CD4-positive, alpha-beta T cell treated with Interleukin-17A for 4 hours (primary cell): Measurements from ENCODE around the gene INPPL1.
"Not testable (repeated sequence)": the region's sequence is repeated elsewhere in the genome, so short reads cannot be mapped to it uniquely, and the experiment has no call there.

Experiments used
- DNase-seq: peaks from one replicate; pipeline ENCODE4 v3.0.0-alpha.2; 2020; ENCODE audit warnings: mixed read lengths

Gene INPPL1, protein sequence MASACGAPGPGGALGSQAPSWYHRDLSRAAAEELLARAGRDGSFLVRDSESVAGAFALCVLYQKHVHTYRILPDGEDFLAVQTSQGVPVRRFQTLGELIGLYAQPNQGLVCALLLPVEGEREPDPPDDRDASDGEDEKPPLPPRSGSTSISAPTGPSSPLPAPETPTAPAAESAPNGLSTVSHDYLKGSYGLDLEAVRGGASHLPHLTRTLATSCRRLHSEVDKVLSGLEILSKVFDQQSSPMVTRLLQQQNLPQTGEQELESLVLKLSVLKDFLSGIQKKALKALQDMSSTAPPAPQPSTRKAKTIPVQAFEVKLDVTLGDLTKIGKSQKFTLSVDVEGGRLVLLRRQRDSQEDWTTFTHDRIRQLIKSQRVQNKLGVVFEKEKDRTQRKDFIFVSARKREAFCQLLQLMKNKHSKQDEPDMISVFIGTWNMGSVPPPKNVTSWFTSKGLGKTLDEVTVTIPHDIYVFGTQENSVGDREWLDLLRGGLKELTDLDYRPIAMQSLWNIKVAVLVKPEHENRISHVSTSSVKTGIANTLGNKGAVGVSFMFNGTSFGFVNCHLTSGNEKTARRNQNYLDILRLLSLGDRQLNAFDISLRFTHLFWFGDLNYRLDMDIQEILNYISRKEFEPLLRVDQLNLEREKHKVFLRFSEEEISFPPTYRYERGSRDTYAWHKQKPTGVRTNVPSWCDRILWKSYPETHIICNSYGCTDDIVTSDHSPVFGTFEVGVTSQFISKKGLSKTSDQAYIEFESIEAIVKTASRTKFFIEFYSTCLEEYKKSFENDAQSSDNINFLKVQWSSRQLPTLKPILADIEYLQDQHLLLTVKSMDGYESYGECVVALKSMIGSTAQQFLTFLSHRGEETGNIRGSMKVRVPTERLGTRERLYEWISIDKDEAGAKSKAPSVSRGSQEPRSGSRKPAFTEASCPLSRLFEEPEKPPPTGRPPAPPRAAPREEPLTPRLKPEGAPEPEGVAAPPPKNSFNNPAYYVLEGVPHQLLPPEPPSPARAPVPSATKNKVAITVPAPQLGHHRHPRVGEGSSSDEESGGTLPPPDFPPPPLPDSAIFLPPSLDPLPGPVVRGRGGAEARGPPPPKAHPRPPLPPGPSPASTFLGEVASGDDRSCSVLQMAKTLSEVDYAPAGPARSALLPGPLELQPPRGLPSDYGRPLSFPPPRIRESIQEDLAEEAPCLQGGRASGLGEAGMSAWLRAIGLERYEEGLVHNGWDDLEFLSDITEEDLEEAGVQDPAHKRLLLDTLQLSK

GRCh38 chr11:72224564-72225410 is at the start of gene INPPL1:
Gene INPPL1, plus strand, starts transcription at chr11:72224767. Its CDS starts 218 bp downstream, at chr11:72224985.
- peak; percentile 63 for DNase-seq

GRCh38 chr11:72177656-72178055 is 46.9 kb upstream of the INPPL1 start:
- DNase-seq = no peak

GRCh38 chr11:72179049-72179803 is 45.3 kb upstream of the INPPL1 start:
- DNase-seq = no peak

DNA sequence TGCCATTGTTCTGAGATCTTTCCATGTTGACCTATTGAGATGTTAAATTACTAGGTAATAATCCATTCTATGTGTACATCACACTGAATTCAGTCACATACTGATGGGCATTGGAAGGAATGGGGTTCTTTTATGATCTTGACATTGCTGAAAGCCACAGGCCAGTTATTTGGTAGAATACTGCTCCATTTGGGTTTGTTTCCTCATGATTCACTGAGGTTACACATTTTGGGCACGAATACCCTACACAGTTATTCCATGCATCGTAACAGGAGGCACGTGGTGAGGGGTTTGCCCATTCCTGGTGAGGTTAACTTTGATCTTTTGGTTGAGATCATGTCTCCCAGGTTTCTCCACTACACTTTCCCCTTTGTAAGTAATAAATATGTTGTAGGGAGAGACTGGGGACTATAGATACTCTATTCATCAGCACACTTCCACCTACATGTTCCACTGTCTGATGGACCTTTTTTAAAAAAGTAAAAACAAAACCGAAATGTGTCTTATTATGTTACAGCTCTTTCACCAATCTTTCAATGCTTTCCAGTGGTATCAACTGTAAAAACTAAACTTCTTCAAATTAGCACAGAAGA is 44.7 kb upstream of the INPPL1 start:
- DNase-seq = no peak

DNA sequence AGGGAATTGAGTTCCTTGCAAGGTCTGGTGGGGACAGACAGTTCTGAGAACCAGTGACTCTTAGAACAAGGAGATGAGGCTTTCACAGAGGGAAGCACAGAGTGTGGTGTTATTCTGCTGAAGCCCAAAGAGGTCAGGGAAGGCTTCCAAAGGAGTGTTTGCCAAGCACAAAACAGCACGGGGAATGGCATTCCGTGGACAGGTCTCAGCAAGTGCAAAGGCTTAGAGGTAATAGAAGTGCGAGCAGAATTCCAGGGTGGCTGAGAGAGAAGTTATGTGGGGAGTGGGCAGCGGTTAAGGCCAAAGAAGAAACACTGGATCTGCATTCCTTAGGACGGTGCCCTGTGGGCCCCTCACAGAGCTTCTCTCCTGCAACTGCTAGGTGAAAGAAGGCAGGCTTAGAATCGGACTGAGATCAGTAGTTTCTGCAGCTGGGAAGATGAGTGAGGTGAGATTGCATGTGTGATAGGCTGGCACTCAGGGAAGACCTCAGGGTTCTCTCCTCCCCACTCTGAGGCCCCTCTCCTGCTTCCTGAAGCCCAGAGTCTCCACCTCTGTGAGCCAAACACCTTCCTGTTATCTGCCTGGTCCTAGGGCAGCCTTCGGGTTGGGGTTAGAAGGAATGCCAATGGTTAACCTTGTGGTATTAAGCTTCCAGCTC is 43.5 kb upstream of the INPPL1 start:
- DNase-seq = not testable (repeated sequence)

DNA sequence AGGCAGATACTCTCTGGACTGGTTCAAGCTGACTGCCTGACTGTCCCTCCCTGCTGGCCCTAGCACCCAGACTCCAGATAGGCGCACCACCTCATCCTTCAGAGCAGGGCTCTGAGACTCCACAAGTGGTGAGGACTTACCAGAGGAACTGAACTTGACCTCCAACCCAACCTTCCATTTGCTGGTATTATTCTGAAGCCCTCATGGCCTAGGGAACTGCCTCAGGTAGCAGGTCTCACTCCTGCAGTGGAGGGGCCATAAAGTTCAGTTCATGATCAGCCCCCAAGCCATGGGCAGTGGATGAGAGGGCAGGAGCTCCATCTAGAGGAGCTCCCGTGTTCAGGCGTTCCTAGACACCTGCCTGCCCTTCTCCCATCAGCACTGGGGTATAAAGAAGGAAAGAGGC is 43.0 kb upstream of the INPPL1 start:
- DNase-seq = not testable (repeated sequence)

- DNase-seq = no peak
Observed at GRCh38 chr11:72188267-72188666, 36.3 kb upstream of the INPPL1 start.

GRCh38 chr11:72189455-72190250 is 34.9 kb upstream of the INPPL1 start:
- DNase-seq = no peak

DNA sequence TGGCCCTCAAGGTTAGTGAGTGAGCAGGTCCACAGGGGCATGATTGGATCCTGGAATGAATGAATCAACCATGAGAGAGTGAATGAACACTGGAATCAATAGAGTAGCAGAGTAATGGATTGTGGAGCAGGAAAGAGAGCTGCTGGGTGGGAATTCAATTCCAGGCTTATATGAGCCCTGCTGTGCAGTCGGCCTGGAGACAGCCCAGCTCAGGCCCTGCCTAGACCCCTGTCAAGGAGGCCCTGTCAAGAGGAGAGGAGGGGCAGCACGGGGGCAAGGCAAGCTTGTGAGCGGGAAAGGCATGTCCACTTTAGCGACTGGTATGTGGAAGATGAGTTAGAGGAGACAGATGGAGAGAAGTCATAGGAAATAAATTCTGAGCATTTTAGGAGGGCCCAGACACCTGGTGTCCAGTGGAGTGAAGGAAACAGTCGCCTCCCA is 33.9 kb upstream of the INPPL1 start:
- no peak for DNase-seq

GRCh38 chr11:72191961-72192381 is 32.6 kb upstream of the INPPL1 start, which contains the start of gene FOLR1:
Gene FOLR1, plus strand, starts transcription at chr11:72192140. Its CDS starts 34 bp downstream, at chr11:72192174.
- DNase-seq = no peak

DNA sequence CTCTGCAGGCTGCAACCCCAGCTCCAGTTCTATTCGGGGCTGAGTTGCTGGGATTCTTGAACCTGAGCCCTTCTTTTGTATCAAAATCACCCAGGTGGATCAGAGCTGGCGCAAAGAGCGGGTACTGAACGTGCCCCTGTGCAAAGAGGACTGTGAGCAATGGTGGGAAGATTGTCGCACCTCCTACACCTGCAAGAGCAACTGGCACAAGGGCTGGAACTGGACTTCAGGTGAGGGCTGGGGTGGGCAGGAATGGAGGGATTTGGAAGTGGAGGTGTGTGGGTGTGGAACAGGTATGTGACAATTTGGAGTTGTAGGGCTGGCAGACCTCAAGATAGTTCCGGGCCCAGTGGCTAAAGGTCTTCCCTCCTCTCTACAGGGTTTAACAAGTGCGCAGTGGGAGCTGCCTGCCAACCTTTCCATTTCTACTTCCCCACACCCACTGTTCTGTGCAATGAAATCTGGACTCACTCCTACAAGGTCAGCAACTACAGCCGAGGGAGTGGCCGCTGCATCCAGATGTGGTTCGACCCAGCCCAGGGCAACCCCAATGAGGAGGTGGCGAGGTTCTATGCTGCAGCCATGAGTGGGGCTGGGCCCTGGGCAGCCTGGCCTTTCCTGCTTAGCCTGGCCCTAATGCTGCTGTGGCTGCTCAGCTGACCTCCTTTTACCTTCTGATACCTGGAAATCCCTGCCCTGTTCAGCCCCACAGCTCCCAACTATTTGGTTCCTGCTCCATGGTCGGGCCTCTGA is 28.9 kb upstream of the INPPL1 start:
- no peak for DNase-seq

DNA sequence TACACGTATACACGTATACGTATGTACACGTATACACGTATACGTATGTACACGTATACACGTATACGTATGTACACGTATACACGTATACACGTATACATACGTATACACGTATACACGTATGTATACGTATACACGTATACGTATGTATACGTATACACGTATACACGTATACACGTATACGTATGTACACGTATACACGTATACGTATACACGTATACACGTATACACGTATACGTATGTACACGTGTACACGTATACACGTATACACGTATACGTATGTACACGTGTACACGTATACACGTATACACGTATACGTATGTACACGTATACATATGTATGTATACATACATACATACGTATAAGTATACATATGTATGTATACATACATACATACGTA is 23.1 kb upstream of the INPPL1 start:
- DNase-seq = not testable (repeated sequence)

DNA sequence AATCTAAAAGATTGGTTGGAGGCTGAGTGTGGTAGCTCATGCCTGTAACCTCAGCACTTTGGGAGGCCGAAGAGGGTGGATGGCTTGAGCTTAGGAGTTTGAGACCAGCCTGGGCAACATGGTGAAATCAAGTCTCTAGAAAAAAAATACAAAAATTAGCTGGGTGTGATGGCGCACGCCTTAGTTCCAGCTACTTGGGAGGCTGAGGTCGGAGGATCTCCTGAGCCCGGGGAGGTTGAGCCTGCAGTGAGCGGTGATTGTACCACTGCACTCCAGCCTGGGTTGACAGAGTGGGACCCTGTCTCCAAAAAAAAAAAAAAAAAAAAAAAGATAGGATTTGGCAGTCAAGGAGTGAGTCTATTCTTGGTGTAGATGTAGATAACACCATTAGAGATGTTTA is 22.0 kb upstream of the INPPL1 start:
- DNase-seq = no peak

DNA sequence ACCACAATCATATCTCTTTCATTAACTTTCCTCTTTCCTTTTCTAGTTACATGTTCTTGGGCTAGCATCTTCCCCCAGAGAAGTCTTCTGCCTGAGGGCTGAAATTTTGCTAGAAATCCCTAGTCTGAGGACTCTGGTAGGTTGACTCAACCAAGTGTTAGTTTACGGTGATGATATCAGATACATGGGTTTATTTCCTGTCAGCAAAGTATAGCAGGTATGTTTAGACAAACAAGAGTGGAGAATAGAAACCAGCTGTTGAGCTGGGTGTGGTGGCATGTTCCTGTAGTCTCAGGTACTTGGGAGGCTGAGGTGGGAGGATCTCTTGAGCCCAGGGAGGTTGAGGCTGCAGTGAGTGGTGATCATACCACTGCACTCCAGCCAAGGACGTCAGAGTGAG is 21.4 kb upstream of the INPPL1 start:
- no peak for DNase-seq

- DNase-seq = no peak
Observed at GRCh38 chr11:72204886-72205285, 19.7 kb upstream of the INPPL1 start.

DNA sequence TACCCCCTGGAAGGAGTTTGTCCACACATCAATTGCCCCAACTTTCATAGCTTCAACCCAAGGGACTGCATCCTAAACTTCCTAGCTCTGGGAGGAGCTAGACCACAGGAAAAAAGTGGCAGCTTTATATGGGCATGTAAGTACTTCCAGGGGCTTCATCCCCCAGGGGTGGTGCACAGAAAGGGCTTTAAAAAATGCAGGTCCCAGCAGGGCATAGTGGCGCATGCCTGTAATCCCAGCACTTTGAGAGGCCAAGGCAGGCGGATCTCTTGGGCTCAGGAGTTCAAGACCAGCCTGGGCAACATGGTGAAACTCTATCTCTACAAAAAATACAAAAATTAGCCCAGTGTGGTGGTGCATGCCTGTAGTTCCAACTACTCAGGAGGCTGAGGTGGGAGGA is 17.8 kb upstream of the INPPL1 start:
- not testable (repeated sequence) for DNase-seq

DNA sequence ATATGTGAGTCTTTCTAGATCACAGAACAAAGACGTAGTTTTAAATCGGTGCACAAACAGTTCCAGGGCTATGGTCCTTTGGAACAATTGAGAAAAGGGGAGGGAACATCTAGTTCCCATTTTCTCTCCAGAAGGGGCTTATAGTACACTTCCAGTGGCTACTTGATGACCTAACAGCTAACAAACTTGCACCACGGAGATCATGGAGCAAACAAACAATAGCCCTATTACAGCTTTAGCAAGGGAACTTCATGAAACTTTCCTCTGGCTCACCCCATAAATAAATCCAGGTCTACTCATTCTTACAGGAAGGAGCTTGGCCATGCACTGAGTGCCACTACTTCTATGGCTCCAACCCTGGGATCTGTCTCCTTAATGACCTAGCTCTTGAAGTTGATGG is 16.3 kb upstream of the INPPL1 start:
- no peak for DNase-seq

GRCh38 chr11:72209101-72209500 is 15.5 kb upstream of the INPPL1 start:
- no peak for DNase-seq
